OCI-LY1 (cell line): ENCODE measurements around the gene RNGTT.

Experiments used
- H2AFZ ChIP-seq: fragments of 200-600 bp; sonication (generic), shearing (Covaris generic); 2 replicates; pipeline ENCODE4 v1.6.0; 2014; ENCODE audit warnings: antibody characterized with exemption, mild to moderate bottlenecking, low read length
- H3F3A ChIP-seq: fragments of 200-600 bp; sonication (generic), shearing (Covaris generic); 2 replicates; pipeline ENCODE4 v1.6.0; 2014; ENCODE audit warnings: mild to moderate bottlenecking, antibody characterized with exemption, low read length, moderate library complexity; ENCODE audit not compliant: insufficient read depth
- H3K27ac ChIP-seq: fragments of 200-600 bp; sonication (generic); 2 replicates; pipeline ENCODE4 v1.5.1; 2014; ENCODE audit warnings: low read length, mixed run types, mild to moderate bottlenecking, low read depth; ENCODE audit not compliant: poor library complexity, severe bottlenecking
- H3K27me3 ChIP-seq: fragments of 200-600 bp; sonication (generic); 2 replicates; pipeline ENCODE4 v1.6.0; 2014; ENCODE audit warnings: antibody characterized with exemption, mild to moderate bottlenecking, low read length, moderate library complexity; ENCODE audit not compliant: insufficient read depth
- H3K36me3 ChIP-seq: fragments of 200-600 bp; sonication (generic); 2 replicates; pipeline ENCODE4 v1.6.1; 2014; ENCODE audit warnings: mild to moderate bottlenecking, antibody characterized with exemption, low read length, moderate library complexity, mixed read lengths; ENCODE audit not compliant: insufficient read depth
- H3K4me1 ChIP-seq: fragments of 200-600 bp; sonication (generic); 2 replicates; pipeline ENCODE4 v1.5.1; 2014; ENCODE audit warnings: mild to moderate bottlenecking, low read length, moderate library complexity; ENCODE audit not compliant: insufficient read depth, severe bottlenecking
- H3K4me2 ChIP-seq: fragments of 200-600 bp; sonication (generic), shearing (Covaris generic); 2 replicates; pipeline ENCODE4 v1.6.1; 2014; ENCODE audit warnings: low read length
- H3K4me3 ChIP-seq: fragments of 200-600 bp; sonication (generic); 2 replicates; pipeline ENCODE4 v1.5.1; 2014; ENCODE audit warnings: low read length, low read depth, mild to moderate bottlenecking, mixed read lengths; ENCODE audit not compliant: poor library complexity, severe bottlenecking
- H3K79me2 ChIP-seq: fragments of 200-600 bp; shearing (Covaris generic); 2 replicates; pipeline ENCODE4 v1.6.1; 2016; ENCODE audit warnings: mixed run types, low read length, mixed read lengths; ENCODE audit not compliant: insufficient read depth
- H3K9ac ChIP-seq: fragments of 200-600 bp; sonication (generic), shearing (Covaris generic); 2 replicates; pipeline ENCODE4 v1.6.1; 2014; ENCODE audit warnings: mild to moderate bottlenecking, low read length, mixed read lengths
- H3K9me2 ChIP-seq: fragments of 200-600 bp; sonication (generic), shearing (Covaris generic); 2 replicates; pipeline ENCODE4 v1.6.1; 2014; ENCODE audit warnings: low read depth, mild to moderate bottlenecking, low read length, mixed read lengths
- H3K9me3 ChIP-seq: fragments of 200-600 bp; shearing (Covaris generic); 2 replicates; pipeline ENCODE4 v1.6.1; 2014; ENCODE audit warnings: low read length, mixed read lengths
- H4K20me1 ChIP-seq: fragments of 200-600 bp; sonication (generic), shearing (Covaris generic); 2 replicates; pipeline ENCODE4 v1.6.0; 2016; ENCODE audit warnings: mild to moderate bottlenecking, low read length; ENCODE audit not compliant: insufficient read depth
- EZH2 ChIP-seq: fragments of 200-600 bp; sonication (generic), shearing (Covaris generic); IDR thresholded peaks from 2 replicates; pipeline ENCODE4 v1.8.0; 2017; ENCODE audit warnings: borderline replicate concordance, mixed run types, mild to moderate bottlenecking, antibody characterized with exemption, low read length, moderate library complexity, mixed read lengths
- TF ChIP-seq, protein P1 (sequence below): fragments of 200-600 bp; sonication (generic), shearing (Covaris generic); IDR thresholded peaks from 2 replicates; pipeline ENCODE4 v1.5.1; 2017; ENCODE audit warnings: mild to moderate bottlenecking, antibody characterized with exemption, low read length, moderate library complexity, mixed read lengths

Gene RNGTT

GRCh38 chr6:88804701-88805100, 158.7 kb downstream of the RNGTT start:
- peaks cover 19% of the 10 kb centered on the region for H3K36me3 ChIP-seq
- no peaks in the 10 kb centered on the region for H3K4me1 ChIP-seq

DNA sequence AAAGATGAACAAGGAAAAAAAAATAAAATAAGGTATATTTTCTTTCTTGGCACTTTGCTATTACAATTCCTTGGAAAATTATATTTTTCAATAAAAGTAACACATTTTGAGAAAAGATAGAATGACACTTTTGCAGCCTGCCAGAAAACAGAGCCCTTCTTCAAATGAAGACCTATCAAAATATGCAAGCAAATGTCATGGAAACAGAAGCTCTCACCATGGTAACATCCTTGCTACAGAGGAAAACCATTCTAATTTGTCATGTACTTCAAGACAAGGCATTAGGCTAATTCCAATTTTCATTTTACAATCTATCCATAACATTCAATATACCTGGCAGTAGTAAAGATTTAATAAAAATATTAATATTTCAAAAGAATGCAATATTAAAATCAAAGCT, 177.9 kb downstream of the RNGTT start:
- no peak for TF ChIP-seq EZH2
- H3F3A ChIP-seq, result no peaks in the 10 kb centered on the region

More at GRCh38 chr6:88804701-88805100, 158.7 kb downstream of the RNGTT start:
- Histone ChIP-seq H4K20me1 (no peaks in the 10 kb centered on the region), H3K27ac (no peak overlapping the region), H3K9me2 (no peaks in the 10 kb centered on the region), H3K4me2 (no peak overlapping the region), H3K9ac (no peak overlapping the region), H3K27me3 (no peaks in the 10 kb centered on the region), H3K9me3 (peaks cover 8% of the 10 kb centered on the region), H2AFZ (no peak overlapping the region), H3F3A (no peaks in the 10 kb centered on the region), H3K79me2 (no peaks in the 10 kb centered on the region), H3K4me3 (no peak overlapping the region)
- no peak for TF ChIP-seq EZH2
- TF ChIP-seq, protein P1, sequence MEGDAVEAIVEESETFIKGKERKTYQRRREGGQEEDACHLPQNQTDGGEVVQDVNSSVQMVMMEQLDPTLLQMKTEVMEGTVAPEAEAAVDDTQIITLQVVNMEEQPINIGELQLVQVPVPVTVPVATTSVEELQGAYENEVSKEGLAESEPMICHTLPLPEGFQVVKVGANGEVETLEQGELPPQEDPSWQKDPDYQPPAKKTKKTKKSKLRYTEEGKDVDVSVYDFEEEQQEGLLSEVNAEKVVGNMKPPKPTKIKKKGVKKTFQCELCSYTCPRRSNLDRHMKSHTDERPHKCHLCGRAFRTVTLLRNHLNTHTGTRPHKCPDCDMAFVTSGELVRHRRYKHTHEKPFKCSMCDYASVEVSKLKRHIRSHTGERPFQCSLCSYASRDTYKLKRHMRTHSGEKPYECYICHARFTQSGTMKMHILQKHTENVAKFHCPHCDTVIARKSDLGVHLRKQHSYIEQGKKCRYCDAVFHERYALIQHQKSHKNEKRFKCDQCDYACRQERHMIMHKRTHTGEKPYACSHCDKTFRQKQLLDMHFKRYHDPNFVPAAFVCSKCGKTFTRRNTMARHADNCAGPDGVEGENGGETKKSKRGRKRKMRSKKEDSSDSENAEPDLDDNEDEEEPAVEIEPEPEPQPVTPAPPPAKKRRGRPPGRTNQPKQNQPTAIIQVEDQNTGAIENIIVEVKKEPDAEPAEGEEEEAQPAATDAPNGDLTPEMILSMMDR, result no peak

DNA sequence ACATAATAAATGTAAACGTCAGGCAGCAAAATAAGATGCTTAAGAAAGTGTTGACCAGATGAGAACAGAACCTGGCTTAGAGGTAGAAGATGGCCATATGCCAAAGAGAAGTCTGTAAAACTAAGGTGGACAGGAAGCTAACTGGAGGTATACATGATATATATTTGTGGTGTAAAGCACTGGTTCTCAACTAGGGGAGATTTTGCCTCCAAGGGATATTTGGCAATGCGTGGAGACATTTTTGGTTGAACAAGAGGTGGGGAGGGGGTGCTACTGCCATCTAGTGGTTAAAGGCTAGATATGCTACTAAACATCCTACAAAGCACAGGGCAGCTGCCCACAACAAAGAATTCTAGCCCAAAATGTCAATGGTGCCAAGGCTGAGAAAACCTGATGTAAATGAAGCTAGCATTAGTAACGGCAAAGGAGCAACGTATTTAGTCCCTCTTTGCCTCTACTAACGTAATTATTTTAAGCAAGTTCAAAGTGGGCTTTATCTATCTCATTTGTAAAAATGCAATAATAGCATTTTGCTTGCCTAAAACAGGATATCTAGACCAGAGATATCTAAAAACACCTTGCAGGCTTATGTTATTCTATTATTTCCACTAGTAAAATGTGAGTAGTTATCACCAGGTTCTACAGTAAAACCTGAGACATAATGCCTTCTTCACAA, 182.6 kb downstream of the RNGTT start:
- no peaks in the 10 kb centered on the region for H4K20me1 ChIP-seq
- H2AFZ ChIP-seq, result no peak overlapping the region
- no peak overlapping the region for H3K9ac ChIP-seq

More for the DNA sequence above, 177.9 kb downstream of the RNGTT start:
- H3K79me2 ChIP-seq, result no peaks in the 10 kb centered on the region
- H3K4me1 ChIP-seq, result peaks cover 4% of the 10 kb centered on the region
- H3K4me3 ChIP-seq, result no peak overlapping the region
- no peaks in the 10 kb centered on the region for H3K9me2 ChIP-seq
- H3K27ac ChIP-seq, result no peak overlapping the region
- no peaks in the 10 kb centered on the region for H4K20me1 ChIP-seq
- H3K36me3 ChIP-seq, result peaks cover 14% of the 10 kb centered on the region; the same call in 1 of the 2 replicates
- H3K9me3 ChIP-seq, result no peaks in the 10 kb centered on the region
- H2AFZ ChIP-seq, result no peak overlapping the region
- H3K9ac ChIP-seq, result no peak overlapping the region
- no peak overlapping the region for H3K4me2 ChIP-seq
- no peaks in the 10 kb centered on the region for H3K27me3 ChIP-seq

More for the DNA sequence above, 182.6 kb downstream of the RNGTT start:
- peaks cover 23% of the 10 kb centered on the region for H3K36me3 ChIP-seq
- H3K9me2 ChIP-seq, result no peaks in the 10 kb centered on the region
- H3K79me2 ChIP-seq, result no peaks in the 10 kb centered on the region
- H3K9me3 ChIP-seq, result peaks cover 5% of the 10 kb centered on the region; the same call in 1 of the 2 replicates
- H3K4me1 ChIP-seq, result peaks cover 4% of the 10 kb centered on the region
- no peaks in the 10 kb centered on the region for H3F3A ChIP-seq
- H3K4me2 ChIP-seq, result no peak overlapping the region
- H3K4me3 ChIP-seq, result no peak overlapping the region
- H3K27me3 ChIP-seq, result no peaks in the 10 kb centered on the region
- no peak overlapping the region for H3K27ac ChIP-seq
- TF ChIP-seq, protein P1, result peak; percentile 83
- TF ChIP-seq EZH2, result no peak
